GM12873 (cell line): ENCODE measurements around the gene TRAPPC2L.

Experiments
- CTCF ChIP-seq: IDR thresholded peaks from 2 replicates; pipeline ENCODE4 v1.5.1; 2012; ENCODE audit warnings: low read depth, mild to moderate bottlenecking, moderate library complexity, low read length, control low read depth; ENCODE audit not compliant: insufficient read depth; ENCODE audit errors: missing control alignments

Gene TRAPPC2L

GRCh38 chr16:88841521-88842307, 15.2 kb upstream of the TRAPPC2L start:
- TF ChIP-seq CTCF, result no peak

GRCh38 chr16:88842308-88842756, 14.6 kb upstream of the TRAPPC2L start:
- TF ChIP-seq CTCF, result no peak

- no peak for TF ChIP-seq CTCF
Measured at GRCh38 chr16:88842806-88843205, 14.1 kb upstream of the TRAPPC2L start.

- no peak for TF ChIP-seq CTCF
Measured at GRCh38 chr16:88843256-88843655, 13.7 kb upstream of the TRAPPC2L start.

GRCh38 chr16:88844419-88845036, 12.4 kb upstream of the TRAPPC2L start:
- TF ChIP-seq CTCF, result peak; percentile 17

GRCh38 chr16:88846088-88846487, 10.8 kb upstream of the TRAPPC2L start:
- TF ChIP-seq CTCF, result no peak

GRCh38 chr16:88847654-88848053, 9.3 kb upstream of the TRAPPC2L start:
- no peak for TF ChIP-seq CTCF
